ENCODE data around the gene AP2A2.

DNA sequence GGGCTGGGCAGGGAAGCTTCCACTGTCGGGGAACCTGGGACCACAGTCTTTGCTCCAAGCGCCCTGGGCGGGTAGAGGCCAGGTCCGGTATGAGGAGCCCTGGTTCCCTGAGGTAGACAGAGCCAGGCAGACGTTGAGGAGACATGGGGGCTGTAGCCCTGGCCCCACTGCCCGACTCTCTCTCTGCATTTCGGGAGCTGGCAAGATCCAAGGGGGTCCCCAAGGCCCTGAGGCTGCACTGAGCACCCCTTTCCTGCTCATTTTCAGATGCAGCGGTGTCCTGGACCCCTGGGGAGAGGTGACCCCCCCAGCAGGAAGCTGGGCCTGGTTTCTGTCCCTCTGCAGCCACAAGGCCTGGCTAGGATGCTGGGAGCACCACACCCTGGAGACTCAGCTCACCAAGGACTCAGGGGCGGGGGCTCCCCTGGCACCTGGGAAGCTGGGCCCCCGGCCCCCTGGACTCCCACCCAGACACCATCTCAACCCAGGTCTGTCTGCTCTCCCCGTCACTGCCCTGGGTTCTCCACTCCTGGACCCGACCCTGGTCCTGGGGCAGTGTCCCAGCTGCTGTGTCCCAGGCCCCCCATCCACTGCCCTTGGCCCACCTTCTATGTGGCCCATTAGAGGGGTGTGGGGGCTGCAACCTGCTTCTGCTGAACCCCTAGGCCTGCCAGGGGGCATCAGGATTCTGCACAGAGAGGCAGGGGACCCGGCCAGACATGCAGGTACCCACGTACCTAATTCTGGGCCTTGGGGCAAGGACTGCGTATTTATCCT is 125.9 kb downstream of the AP2A2 start:
- no peak for TF ChIP-seq EZH2 (IDR thresholded peaks at IDR 0.05; ENCODE audit: low read length, unreplicated experiment)
- TF ChIP-seq, protein P1, sequence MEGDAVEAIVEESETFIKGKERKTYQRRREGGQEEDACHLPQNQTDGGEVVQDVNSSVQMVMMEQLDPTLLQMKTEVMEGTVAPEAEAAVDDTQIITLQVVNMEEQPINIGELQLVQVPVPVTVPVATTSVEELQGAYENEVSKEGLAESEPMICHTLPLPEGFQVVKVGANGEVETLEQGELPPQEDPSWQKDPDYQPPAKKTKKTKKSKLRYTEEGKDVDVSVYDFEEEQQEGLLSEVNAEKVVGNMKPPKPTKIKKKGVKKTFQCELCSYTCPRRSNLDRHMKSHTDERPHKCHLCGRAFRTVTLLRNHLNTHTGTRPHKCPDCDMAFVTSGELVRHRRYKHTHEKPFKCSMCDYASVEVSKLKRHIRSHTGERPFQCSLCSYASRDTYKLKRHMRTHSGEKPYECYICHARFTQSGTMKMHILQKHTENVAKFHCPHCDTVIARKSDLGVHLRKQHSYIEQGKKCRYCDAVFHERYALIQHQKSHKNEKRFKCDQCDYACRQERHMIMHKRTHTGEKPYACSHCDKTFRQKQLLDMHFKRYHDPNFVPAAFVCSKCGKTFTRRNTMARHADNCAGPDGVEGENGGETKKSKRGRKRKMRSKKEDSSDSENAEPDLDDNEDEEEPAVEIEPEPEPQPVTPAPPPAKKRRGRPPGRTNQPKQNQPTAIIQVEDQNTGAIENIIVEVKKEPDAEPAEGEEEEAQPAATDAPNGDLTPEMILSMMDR (conservative IDR thresholded peaks at IDR 0.05; ENCODE audit: low read depth, low read length) = no peak

Measured in PC-3 (cell line).